Measurements from ENCODE around the gene LPAR6.
"Not testable (repeated sequence)": the region's sequence is repeated elsewhere in the genome, so short reads cannot be mapped to it uniquely, and the experiment has no call there.

LPAR6 gene

DNA sequence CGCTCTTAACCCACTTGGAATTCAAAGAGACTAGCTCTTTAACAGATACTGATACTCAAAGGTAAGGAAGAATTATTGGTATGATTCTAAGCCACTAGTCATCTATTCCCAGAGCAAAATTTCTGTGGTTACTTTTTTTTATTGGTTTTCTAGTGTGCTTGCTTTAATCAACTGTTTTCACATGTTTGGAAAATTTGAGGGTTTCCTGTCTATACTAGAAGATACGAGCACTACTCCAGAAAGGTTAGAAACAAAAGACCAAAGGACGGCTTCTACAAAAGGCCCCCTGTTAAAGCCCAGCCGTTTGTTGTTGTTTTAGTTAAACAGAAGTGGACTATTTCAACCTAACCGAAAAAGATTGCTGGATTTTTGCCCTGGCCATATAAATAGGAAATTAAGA is 18.5 kb upstream of the LPAR6 start:
- Mint-ChIP-seq H3K27ac (no peak overlapping the region), H3K4me1 (ENCODE audit: low read depth) (peaks cover 34% of the 10 kb centered on the region), H3K9me3 (peaks cover 3% of the 10 kb centered on the region), H3K27me3 (ENCODE audit: low read depth) (no peaks in the 10 kb centered on the region), H3K4me3 (no peak overlapping the region), H3K36me3 (ENCODE audit: low read depth) (peaks cover 26% of the 10 kb centered on the region)
- no peak for DNase-seq (ENCODE audit: low spot score)

DNA sequence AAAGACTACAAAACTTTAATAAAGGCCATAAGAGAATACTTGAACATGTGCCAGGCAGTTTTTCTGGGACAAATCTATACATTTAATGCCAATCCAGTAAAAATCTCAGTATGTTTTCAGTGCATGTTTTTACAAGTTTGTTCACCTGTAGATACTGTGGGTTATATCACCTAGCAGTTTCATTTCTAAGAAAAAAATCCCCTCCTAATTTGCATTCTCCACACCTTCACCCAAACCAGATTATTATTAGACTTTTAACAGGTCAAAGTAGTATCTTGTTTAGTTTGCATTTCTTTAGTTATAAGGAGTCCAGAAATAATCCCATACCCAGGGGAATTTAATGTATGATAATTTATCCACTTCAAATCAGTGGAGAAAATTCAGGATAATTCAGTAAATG is 17.0 kb upstream of the LPAR6 start:
- no peak for DNase-seq (ENCODE audit: low spot score)
- no peaks in the 10 kb centered on the region for H3K27me3 Mint-ChIP-seq (ENCODE audit: low read depth)
- H3K4me1 Mint-ChIP-seq (ENCODE audit: low read depth), result peaks cover 29% of the 10 kb centered on the region
- H3K36me3 Mint-ChIP-seq (ENCODE audit: low read depth), result peaks cover 19% of the 10 kb centered on the region
- no peak overlapping the region for H3K4me3 Mint-ChIP-seq
- no peak overlapping the region for H3K27ac Mint-ChIP-seq
- H3K9me3 Mint-ChIP-seq, result peaks cover 3% of the 10 kb centered on the region

DNA sequence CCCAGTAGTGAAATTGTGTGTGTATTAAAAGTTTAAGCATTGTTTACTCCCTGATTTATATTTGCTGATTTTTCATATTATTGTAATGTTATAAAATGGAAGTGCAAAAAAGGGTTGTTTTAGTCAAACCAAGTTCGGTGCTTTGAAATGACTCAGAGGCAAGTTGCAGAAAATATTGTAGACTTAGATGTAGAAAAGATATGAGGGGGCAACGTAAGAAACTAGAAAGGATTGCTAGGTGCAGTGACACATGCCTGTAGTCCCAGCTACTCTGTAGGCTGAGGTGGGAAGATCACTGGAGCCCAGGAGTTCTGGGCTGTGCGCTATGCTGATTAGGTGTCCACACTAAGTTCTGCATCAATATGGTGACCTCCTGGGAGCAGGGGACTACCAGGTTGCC is 16.1 kb upstream of the LPAR6 start:
- H3K36me3 Mint-ChIP-seq (ENCODE audit: low read depth), result peaks cover 18% of the 10 kb centered on the region
- peaks cover 26% of the 10 kb centered on the region for H3K4me1 Mint-ChIP-seq (ENCODE audit: low read depth)
- no peak overlapping the region for H3K4me3 Mint-ChIP-seq
- H3K27ac Mint-ChIP-seq, result no peak overlapping the region
- peaks cover 3% of the 10 kb centered on the region for H3K9me3 Mint-ChIP-seq
- DNase-seq (ENCODE audit: low spot score), result no peak
- no peaks in the 10 kb centered on the region for H3K27me3 Mint-ChIP-seq (ENCODE audit: low read depth)

DNA sequence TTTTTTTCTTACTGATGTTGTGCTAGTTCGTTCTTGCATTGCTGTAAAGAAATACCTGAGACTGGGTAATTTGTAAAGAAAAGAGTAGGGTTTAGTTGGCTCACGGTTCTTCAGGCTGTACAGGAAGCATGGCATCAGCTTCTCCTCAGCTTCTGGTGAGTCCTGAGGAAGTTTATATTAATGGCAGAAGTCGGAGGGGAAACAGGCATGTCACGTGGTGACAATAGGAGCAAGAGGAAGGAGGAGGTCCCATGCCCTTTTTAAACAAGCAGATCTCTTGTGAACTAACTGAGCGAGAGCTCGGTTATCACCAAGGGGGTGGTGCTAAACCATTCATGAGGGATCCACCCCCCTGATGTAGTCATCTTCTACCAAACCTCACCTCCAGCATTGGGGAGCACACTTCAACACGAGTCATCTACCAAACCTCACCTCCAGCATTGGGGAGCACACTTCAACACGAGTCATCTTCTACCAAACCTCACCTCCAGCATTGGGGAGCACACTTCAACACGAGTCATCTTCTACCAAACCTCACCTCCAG is 13.9 kb upstream of the LPAR6 start:
- not testable (repeated sequence) for H3K27ac Mint-ChIP-seq; H3K9me3 Mint-ChIP-seq; DNase-seq (ENCODE audit: low spot score); H3K4me3 Mint-ChIP-seq; H3K27me3 Mint-ChIP-seq (ENCODE audit: low read depth)
- Mint-ChIP-seq H3K36me3 (ENCODE audit: low read depth) (peaks cover 26% of the 10 kb centered on the region), H3K4me1 (ENCODE audit: low read depth) (peaks cover 21% of the 10 kb centered on the region)

DNA sequence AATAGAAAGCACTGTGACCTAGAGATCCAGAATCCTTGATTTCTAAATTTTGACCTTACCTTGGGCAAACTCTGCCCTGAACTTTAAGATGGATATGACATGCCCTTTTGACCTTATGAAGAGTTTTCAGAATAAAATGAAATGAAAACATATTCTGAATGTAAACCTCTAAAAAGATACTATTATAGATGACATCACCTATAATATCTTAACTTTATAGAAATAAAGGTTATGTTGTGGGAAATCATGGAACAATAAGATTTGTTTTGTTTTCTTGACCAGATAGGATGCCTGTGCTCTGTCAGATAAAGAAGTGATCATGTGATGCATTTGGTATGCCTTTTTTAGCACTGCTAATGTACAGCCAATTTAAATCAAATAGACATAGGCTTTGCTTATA is 13.1 kb upstream of the LPAR6 start:
- no peak for DNase-seq (ENCODE audit: low spot score)

DNA sequence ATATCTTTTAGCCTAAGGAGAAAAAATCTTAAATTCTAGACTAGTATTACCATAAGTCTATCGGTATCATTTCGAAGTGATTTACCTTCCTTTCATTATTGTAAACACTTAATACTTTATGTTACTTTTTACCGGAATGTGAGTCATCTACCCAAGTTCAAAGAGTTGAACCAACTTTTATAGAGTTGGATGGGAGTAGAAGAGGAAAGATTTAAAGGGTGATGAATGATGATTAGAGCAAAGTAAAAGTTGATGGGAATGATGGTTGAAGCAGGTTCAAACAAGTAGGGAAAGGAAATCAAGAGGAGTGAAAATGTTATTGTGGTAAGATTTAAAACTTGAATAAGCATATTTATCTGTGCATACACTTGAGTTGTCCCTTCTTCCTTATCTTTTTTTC is 11.3 kb upstream of the LPAR6 start:
- Mint-ChIP-seq H3K4me3 (no peak overlapping the region), H3K9me3 (peaks cover 29% of the 10 kb centered on the region), H3K27ac (no peak overlapping the region), H3K27me3 (ENCODE audit: low read depth) (no peaks in the 10 kb centered on the region), H3K36me3 (ENCODE audit: low read depth) (peaks cover 45% of the 10 kb centered on the region), H3K4me1 (ENCODE audit: low read depth) (peaks cover 7% of the 10 kb centered on the region)
- DNase-seq (ENCODE audit: low spot score), result no peak

More for the DNA sequence above, 13.1 kb upstream of the LPAR6 start:
- no peak overlapping the region for H3K27ac Mint-ChIP-seq
- no peaks in the 10 kb centered on the region for H3K27me3 Mint-ChIP-seq (ENCODE audit: low read depth)
- peaks cover 14% of the 10 kb centered on the region for H3K4me1 Mint-ChIP-seq (ENCODE audit: low read depth)
- peaks cover 30% of the 10 kb centered on the region for H3K36me3 Mint-ChIP-seq (ENCODE audit: low read depth)
- H3K4me3 Mint-ChIP-seq, result no peak overlapping the region
- peaks cover 13% of the 10 kb centered on the region for H3K9me3 Mint-ChIP-seq

DNA sequence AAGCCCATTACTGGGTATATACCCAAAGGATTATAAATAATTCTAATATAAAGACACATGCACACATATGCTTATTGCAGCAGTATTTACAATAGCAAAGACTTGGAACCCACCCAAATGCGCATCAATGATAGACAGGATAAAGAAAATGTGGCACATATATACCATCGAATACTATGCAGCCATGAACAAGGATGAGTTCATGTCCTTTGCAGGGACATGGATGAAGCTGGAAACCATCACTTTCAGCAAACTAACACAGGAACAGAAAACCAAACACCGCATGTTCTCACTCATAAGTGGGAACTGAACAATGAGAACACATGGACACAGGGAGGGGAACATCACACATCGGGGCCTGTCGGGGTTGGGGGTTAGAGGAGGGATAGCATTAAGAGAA is 9.1 kb upstream of the LPAR6 start:
- H3K4me3 Mint-ChIP-seq; H3K27me3 Mint-ChIP-seq (ENCODE audit: low read depth); H3K4me1 Mint-ChIP-seq (ENCODE audit: low read depth); H3K27ac Mint-ChIP-seq; DNase-seq (ENCODE audit: low spot score): not testable (repeated sequence)
- H3K36me3 Mint-ChIP-seq (ENCODE audit: low read depth), result peaks cover 61% of the 10 kb centered on the region
- H3K9me3 Mint-ChIP-seq, result peaks cover 45% of the 10 kb centered on the region

DNA sequence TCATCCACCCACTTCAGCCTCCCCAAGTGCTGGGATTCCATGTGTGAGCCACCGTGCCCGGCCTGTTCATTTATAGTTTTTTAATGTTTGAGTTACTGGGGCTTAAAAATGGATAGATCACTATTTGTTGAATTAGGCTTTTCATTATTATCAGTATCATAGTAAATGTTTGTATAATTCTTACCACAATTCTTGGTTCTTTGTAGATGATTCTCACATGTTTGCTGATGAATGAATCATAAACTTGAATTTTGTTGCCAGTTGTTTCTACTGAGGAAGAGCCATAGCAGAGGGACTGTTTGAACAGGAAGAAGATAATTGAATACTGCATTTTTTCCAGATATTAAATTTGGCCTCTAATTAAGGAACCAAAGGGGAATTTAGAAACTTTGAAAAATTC is 2.6 kb upstream of the LPAR6 start:
- DNase-seq (ENCODE audit: low spot score), result no peak
- Mint-ChIP-seq H3K27me3 (ENCODE audit: low read depth) (no peaks in the 10 kb centered on the region), H3K36me3 (ENCODE audit: low read depth) (peaks cover 67% of the 10 kb centered on the region), H3K27ac (no peak overlapping the region), H3K9me3 (peaks cover 37% of the 10 kb centered on the region), H3K4me3 (no peak overlapping the region), H3K4me1 (ENCODE audit: low read depth) (peaks cover 17% of the 10 kb centered on the region)

DNA sequence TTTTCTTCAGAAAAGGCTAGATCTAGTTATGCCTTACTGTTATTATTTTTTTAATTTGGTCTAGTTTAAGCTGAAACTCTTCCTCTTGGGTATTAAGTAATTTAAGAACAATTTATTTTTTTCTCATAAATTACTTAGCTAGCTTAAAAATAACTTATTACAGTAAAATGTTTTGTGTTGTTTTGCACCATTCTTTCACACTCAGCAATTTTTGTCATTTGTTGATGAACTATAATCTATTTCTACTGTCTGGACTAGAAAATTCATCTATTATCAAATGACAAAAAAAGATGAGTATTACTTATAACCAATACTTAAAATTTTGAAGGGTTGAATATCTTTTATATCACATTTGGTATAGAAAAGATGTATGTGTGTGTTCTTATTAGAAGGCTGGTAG is 1.6 kb upstream of the LPAR6 start:
- Mint-ChIP-seq H3K9me3 (peaks cover 26% of the 10 kb centered on the region), H3K36me3 (ENCODE audit: low read depth) (peaks cover 67% of the 10 kb centered on the region), H3K4me1 (ENCODE audit: low read depth) (peaks cover 23% of the 10 kb centered on the region), H3K4me3 (no peak overlapping the region), H3K27me3 (ENCODE audit: low read depth) (no peaks in the 10 kb centered on the region), H3K27ac (no peak overlapping the region)
- DNase-seq (ENCODE audit: low spot score), result no peak

DNA sequence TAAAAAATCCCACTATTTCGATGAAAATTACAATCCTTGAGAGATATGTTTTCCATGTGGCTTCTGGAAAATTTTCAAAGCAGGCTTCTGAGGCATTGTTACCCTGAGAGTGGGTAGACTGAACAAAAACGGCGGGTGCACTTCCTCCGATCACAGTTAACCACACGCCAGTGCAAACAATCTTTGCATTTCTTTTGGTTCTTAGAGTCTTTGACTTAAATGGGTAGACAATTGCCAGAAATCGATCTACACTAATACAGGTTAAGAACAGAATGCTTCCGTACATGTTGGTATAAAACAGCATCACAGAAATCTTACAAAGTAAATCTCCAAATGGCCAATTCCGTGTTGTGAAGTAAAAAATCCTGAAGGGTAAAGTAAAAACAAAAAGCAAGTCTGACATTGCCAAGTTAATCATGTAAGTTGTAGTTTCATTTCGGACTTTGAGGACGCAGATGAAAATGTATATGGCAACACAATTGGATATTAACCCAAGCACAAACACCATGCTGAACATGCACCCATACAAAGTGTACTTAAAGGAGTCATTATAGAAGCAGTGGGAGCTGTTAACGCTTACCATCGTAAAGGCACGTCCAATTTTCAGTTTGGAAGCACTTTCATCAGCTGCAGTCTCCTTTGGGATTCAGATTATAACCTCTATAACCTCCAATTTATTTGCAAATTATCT is 927 bp downstream of the LPAR6 start:
- peaks cover 41% of the 10 kb centered on the region for H3K4me1 Mint-ChIP-seq (ENCODE audit: low read depth)
- H3K36me3 Mint-ChIP-seq (ENCODE audit: low read depth), result peaks cover 58% of the 10 kb centered on the region
- DNase-seq (ENCODE audit: low spot score), result no peak
- peak overlapping the region; percentile 92 for H3K27ac Mint-ChIP-seq
- peaks cover 7% of the 10 kb centered on the region for H3K9me3 Mint-ChIP-seq
- H3K27me3 Mint-ChIP-seq (ENCODE audit: low read depth), result no peaks in the 10 kb centered on the region
- H3K4me3 Mint-ChIP-seq, result peak overlapping the region; percentile 92

DNA sequence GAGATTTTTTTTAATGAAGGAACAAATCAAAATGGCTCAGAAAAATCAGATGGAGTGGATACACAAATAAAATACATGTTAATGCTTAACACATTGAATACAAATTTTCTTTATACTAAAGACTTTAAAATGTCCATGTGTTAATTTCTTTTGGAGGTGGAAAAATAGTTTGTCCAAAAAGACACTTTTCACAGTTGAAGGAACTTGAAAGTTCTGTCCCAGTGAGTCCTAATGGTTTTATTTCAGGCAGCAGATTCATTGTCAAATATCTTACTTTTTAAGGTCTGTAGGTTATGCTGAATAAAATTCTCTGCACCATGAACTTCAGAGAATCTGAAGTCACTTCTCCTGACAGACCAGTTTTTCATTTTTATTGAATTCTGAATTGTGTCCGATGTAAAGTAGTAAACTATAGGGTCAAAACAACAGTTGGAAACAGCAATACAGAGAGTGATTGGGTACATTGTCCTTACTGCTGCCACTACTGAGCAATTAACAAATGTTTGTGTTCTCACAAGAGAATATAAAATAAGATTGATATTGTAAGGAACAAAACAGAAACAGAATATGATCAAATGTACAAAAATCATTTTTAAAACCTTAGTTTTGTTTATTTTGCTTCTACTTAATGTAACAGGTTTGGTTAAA is 1.6 kb downstream of the LPAR6 start:
- Mint-ChIP-seq H3K4me3 (peak overlapping the region; percentile 92), H3K27ac (peak overlapping the region; percentile 92), H3K36me3 (ENCODE audit: low read depth) (peaks cover 55% of the 10 kb centered on the region), H3K27me3 (ENCODE audit: low read depth) (no peaks in the 10 kb centered on the region), H3K9me3 (peaks cover 7% of the 10 kb centered on the region), H3K4me1 (ENCODE audit: low read depth) (peaks cover 45% of the 10 kb centered on the region)
- DNase-seq (ENCODE audit: low spot score), result no peak

DNA sequence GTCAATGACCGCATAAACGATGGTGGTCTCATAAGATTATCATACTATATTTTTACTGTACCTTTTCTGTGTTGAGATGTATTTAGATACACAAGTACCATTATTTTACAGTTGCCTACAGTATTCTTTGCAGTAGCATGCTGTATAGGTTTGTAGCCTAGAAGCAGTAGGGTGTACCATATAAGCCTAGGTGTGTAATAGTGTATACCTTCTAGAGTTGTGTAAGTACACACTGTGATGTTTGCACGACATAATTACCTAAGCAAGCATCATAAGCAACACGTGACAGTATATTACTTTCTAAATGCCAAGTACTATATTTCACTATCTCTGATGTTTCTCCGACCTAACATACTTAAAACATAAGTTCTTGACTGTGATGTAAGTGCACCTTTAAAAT is 2.7 kb downstream of the LPAR6 start:
- Mint-ChIP-seq H3K9me3 (no peaks in the 10 kb centered on the region), H3K27ac (peak overlapping the region; percentile 78), H3K27me3 (ENCODE audit: low read depth) (no peaks in the 10 kb centered on the region), H3K4me3 (peak overlapping the region; percentile 92), H3K36me3 (ENCODE audit: low read depth) (peaks cover 50% of the 10 kb centered on the region), H3K4me1 (ENCODE audit: low read depth) (peaks cover 53% of the 10 kb centered on the region)
- DNase-seq (ENCODE audit: low spot score), result no peak

DNA sequence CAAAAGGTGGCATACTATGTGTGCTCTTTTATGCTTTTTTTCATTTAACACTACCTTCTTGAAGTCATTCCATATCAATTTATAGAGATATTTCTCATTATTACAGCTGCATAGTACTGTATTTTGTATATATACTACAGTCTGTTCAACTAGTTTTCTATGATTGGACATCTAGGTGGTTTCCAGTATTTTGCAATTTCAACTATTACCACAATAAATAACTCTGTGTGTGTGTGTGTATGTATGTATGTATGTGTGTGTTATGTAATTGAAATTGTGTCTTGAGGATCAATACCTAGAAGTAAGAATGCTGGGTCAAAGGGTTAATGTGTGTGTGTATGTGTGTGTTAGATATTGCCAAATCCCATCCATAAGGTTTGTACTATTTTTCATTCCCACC is 7.0 kb downstream of the LPAR6 start:
- Mint-ChIP-seq H3K4me3 (no peak overlapping the region), H3K27me3 (ENCODE audit: low read depth) (no peaks in the 10 kb centered on the region), H3K4me1 (ENCODE audit: low read depth) (peaks cover 68% of the 10 kb centered on the region), H3K9me3 (no peaks in the 10 kb centered on the region), H3K36me3 (ENCODE audit: low read depth) (peaks cover 44% of the 10 kb centered on the region), H3K27ac (no peak overlapping the region)
- DNase-seq (ENCODE audit: low spot score), result no peak

DNA sequence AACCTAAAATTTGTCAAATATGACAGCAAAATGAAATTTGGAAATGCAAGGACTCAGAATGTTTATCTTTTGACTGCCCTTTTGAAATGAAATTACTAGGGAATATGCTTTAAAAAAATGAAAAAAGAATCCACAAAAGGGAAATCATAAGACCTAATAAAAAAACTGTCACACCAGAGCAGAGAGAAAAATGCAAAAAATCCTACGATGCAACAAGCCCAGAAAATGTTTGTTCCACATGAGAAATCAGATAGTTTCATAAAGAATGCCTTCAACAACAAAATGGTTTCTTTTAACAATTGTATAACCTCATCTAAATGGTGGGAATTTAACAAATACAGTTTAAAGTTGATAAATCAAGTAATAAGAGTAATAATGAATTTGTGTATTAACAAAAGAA is 8.0 kb downstream of the LPAR6 start:
- no peaks in the 10 kb centered on the region for H3K27me3 Mint-ChIP-seq (ENCODE audit: low read depth)
- peaks cover 38% of the 10 kb centered on the region for H3K36me3 Mint-ChIP-seq (ENCODE audit: low read depth)
- no peak overlapping the region for H3K27ac Mint-ChIP-seq
- no peaks in the 10 kb centered on the region for H3K9me3 Mint-ChIP-seq
- peaks cover 69% of the 10 kb centered on the region for H3K4me1 Mint-ChIP-seq (ENCODE audit: low read depth)
- no peak overlapping the region for H3K4me3 Mint-ChIP-seq
- no peak for DNase-seq (ENCODE audit: low spot score)

Data from T-helper 2 cell treated with Interferon-gamma antibody and Interleukin-4, amounts not matched to agents 5 μg/mL and 100 μg/mL, for 36 hours (primary cell).